HL-60 (cell line): Measurements from ENCODE around the gene PRKAR1B.

Source experiments
- POLR2AphosphoS5 ChIP-seq: IDR thresholded peaks from 2 replicates; pipeline ENCODE4 v1.6.1; 2012; ENCODE audit warnings: low read depth
- TF ChIP-seq, protein P1 (sequence below): IDR thresholded peaks from one replicate; pipeline ENCODE4 v1.5.1; 2011; ENCODE audit warnings: low read length, control low read depth, inconsistent platforms; ENCODE audit not compliant: insufficient read depth

DNA sequence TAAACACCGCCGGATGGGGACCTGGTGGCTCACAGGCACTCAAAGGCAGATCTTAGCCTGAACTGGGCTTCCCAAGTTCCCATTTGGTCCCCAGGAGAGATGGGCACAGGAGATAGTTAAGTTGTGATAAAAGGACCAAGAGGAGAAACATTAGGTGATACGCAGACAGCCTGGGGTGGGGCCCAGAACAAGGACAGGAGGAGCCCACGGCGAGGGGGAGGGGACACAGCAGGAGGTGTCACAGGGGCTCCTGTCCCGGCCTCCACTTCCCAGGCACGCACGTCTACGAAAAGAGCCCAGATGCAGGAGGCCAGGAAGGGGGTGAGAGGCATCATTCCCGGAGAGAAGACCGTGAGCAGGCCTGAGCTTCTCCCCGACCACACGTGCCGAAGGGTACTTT is 16.9 kb downstream of the PRKAR1B start:
- TF ChIP-seq, protein P1, sequence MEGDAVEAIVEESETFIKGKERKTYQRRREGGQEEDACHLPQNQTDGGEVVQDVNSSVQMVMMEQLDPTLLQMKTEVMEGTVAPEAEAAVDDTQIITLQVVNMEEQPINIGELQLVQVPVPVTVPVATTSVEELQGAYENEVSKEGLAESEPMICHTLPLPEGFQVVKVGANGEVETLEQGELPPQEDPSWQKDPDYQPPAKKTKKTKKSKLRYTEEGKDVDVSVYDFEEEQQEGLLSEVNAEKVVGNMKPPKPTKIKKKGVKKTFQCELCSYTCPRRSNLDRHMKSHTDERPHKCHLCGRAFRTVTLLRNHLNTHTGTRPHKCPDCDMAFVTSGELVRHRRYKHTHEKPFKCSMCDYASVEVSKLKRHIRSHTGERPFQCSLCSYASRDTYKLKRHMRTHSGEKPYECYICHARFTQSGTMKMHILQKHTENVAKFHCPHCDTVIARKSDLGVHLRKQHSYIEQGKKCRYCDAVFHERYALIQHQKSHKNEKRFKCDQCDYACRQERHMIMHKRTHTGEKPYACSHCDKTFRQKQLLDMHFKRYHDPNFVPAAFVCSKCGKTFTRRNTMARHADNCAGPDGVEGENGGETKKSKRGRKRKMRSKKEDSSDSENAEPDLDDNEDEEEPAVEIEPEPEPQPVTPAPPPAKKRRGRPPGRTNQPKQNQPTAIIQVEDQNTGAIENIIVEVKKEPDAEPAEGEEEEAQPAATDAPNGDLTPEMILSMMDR = no peak
- TF ChIP-seq POLR2AphosphoS5 = no peak
